Small intestine (tissue), 7 donors: ENCODE data around the gene CCL5. TPM values are rescaled to one million over a fixed set of nuclear protein-coding genes. Genes with fewer than 3 reads are reported as not detected.

ENCODE experiments used
- DNase-seq, 2 donors: peaks; one replicate each; pipeline versions ENCODE4 v3.0.0 to v3.0.0-alpha.2; 2013
- FAIRE-seq: peaks from 2 replicates; lab custom pipeline; 2012; peaks lifted over from hg19 to GRCh38; lab: Jason Lieb, UNC
- H3K27ac ChIP-seq, 3 donors: one replicate each; pipeline ENCODE4 v1.5.1; 2013; ENCODE audit warnings: low read length in 2 of 3, mild to moderate bottlenecking in 2 of 3, control low read depth in 1 of 3, inconsistent platforms in 1 of 3, low read depth in 1 of 3, moderate library complexity in 1 of 3
- H3K27me3 ChIP-seq, 3 donors: one replicate each; pipeline ENCODE4 v1.6.1; 2013; ENCODE audit warnings: low read length in 3 of 3, inconsistent platforms in 1 of 3; ENCODE audit not compliant: control insufficient read depth in 3 of 3, insufficient read depth in 3 of 3
- H3K36me3 ChIP-seq, 3 donors: one replicate each; pipeline ENCODE4 v1.6.1; 2013; ENCODE audit warnings: low read length in 3 of 3, inconsistent platforms in 1 of 3, low read depth in 1 of 3, mild to moderate bottlenecking in 1 of 3, moderate library complexity in 1 of 3; ENCODE audit not compliant: control insufficient read depth in 3 of 3, insufficient read depth in 2 of 3
- H3K4me1 ChIP-seq, 3 donors: one replicate each; pipeline ENCODE4 v1.6.1; 2013; ENCODE audit warnings: low read length in 2 of 3, inconsistent platforms in 1 of 3, low read depth in 1 of 3, mild to moderate bottlenecking in 1 of 3, moderate library complexity in 1 of 3; ENCODE audit not compliant: control insufficient read depth in 3 of 3, insufficient read depth in 2 of 3
- H3K4me3 ChIP-seq, 3 donors: one replicate each; pipeline ENCODE4 v1.5.1; 2013; ENCODE audit warnings: low read length in 3 of 3, control low read depth in 1 of 3, inconsistent platforms in 1 of 3, low read depth in 1 of 3, mild to moderate bottlenecking in 1 of 3, moderate library complexity in 1 of 3
- H3K9me3 ChIP-seq, 2 donors: one replicate each; pipeline ENCODE4 v1.6.1; 2013; ENCODE audit warnings: low read depth in 1 of 2, low read length in 1 of 2; ENCODE audit not compliant: control insufficient read depth in 2 of 2, insufficient read depth in 1 of 2
- WGBS, 3 donors: extraction: QIAGEN DNeasy Blood & Tissue Kit; methylation state at CpG; one replicate each; pipeline ENCODE4 v1.1.7; 2013; 5-methylcytosine and 5-hydroxymethylcytosine counted together
- polyA plus RNA-seq, 4 donors: library from polyadenylated mRNA; stranded (reverse) in 3 of 4; unstranded in 1 of 4; fragments of 200-250 nt in 3 of 4; fragments of 120-200 nt in 1 of 4; gene quantifications; one replicate each; pipeline versions ENCODE4 v1.2.1 to v1.2.3, GENCODE V29; 2013
- donor health status: healthy with polysubstance abuse.
- donor health status: control.
- donor health status: control.
- donor health status: Bipolar disorder and iron deficiency.
- donor health status: healthy.

CCL5 gene
- polyA plus RNA-seq, 4 donors: 4.0 to 44.0 (median 6.3) TPM

DNA sequence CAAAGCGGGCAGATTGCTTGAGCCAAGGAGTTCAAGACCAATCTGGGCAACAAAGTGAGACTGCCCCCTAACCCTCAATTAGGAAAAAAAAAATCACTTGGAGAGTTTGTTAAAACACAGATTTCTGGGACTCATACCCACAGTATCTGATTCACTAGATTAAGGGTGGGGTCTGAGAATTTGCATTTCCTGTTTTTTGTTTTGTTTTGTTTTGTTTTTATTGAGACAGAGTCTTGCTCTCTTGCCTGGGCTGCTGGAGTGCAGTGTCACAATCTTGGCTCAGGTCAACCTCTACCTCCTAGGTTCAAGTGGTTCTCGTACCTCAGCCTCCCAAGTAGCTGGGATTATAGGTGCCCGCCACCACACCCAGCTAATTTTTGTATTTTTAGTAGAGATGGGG lies 12.6 kb downstream of the CCL5 start:
- FAIRE-seq (no peak), DNase-seq (no peak)
- Histone ChIP-seq H3K36me3 (no peaks in the 10 kb centered on the region), H3K27me3 (no peaks in the 10 kb centered on the region), H3K4me3 (no peak overlapping the region), H3K27ac (no peak overlapping the region), H3K4me1 (peaks cover 0 to 14% (median 0%) of the 10 kb centered on the region in 3 donors), H3K9me3 (no peaks in the 10 kb centered on the region)
- 97 to 100% (median 98%) methylated on average over 3 of the region's 3 CpGs for WGBS, 3 donors

DNA sequence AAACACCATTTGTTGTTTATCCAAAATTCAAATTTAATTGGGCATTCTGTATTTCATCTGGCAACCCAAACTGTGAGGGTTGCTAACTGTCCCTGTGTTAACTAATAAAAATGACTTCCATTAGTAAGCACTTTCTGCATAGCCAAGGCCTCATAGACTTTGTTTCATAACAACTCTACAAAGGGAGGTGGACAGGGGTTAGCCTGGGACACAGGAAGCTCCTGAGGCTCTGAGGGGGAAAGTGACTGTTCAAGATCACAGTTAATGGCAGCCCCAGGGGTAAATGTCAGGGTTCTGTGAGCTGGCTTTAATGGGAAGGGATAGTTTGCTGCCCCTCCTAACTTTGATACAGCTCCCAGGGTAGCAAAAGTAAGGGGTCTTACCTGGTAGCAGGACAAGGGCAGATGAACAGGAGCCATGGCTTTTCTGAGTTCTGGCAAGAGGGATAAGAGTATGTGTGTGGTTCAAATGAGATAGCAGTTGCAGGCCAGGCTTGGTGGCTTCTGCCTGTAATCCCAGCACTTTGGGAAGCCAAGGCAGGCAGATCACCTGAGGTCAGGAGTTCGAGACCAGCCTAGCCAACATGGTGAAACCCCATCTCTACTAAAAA lies 13.7 kb downstream of the CCL5 start:
- no peak overlapping the region for H3K4me3 ChIP-seq
- H3K27me3 ChIP-seq: no peaks in the 10 kb centered on the region
- H3K27ac ChIP-seq: no peak overlapping the region
- DNase-seq: peak in 1 of 2 donors; percentile 65
- no peaks in the 10 kb centered on the region for H3K9me3 ChIP-seq
- FAIRE-seq: no peak
- peaks cover 0 to 14% (median 0%) of the 10 kb centered on the region in 3 donors for H3K4me1 ChIP-seq
- no peaks in the 10 kb centered on the region for H3K36me3 ChIP-seq
- WGBS, 3 donors: 84 to 100% (median 100%) methylated on average over 1 of the region's 1 CpG

DNA sequence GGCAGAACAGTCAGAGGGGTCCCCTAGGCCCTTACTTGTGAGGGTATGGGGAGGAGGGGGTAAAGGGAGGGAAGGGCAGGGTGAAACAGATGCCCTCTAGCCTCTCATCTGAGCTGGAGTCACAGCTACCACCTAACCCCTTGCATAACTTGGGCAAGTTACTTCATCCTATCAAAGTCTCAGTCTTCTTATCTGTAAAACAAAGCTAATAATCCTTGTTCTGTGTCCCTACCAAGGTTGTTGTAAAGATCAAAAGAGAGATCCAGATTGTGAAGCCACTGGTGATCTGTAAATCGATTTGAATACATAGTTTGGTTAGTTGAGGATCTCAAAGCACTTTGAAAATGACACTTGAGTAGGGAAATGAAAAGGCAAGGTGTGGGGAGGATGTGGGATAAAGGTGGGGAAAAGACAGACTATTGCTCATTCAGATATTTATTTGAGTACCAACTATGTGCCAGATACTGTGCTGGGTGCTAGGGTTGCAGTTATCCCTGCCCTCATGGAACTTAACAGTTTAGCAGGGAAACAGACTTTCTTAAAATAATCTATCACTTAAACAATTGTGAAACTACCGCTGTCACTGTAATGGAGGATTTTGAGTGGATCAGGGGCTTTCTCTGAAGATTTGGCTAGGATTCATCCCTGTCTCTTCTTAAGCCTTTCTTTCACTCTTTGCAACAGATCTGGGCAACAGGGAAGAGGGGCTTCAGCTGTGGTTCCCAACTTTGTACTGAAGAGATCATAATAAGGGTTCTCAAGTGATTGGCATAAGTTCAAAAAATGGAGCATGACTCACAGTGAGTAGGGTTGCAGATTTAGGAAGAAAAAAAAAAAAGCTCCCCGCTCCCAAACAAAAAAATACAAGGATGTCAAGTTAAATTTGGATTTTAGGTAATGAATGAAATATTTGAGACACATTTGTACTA lies 14.5 kb downstream of the CCL5 start:
- Histone ChIP-seq H3K4me1 (peaks cover 0 to 14% (median 0%) of the 10 kb centered on the region in 3 donors), H3K27me3 (no peaks in the 10 kb centered on the region), H3K36me3 (no peaks in the 10 kb centered on the region), H3K4me3 (no peak overlapping the region), H3K27ac (no peak overlapping the region), H3K9me3 (no peaks in the 10 kb centered on the region)
- DNase-seq: no peak
- no peak for FAIRE-seq
- 48 to 64% (median 62%) methylated on average over 3 of the region's 3 CpGs for WGBS, 3 donors

DNA sequence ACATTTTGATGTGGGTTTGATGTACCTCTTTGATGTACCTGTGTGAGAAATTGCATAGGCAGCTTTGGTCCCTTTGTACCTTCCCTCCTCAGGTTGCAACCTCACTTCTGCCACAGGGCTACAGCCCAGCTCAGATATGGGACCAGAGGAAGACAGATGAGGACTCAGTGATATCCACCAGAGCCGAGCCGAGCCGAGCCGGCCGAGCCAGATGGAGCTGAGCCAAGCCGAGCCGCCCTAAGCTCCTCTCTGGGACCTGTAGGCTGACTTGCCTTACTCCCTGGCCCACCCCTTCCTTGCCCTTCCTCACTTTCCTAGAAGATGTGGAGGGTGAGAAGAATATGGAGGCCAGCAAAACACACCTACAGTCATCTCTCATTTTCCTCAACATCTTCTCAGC lies 15.3 kb downstream of the CCL5 start:
- 87 to 90% (median 88%) methylated on average over 7 of the region's 7 CpGs for WGBS, 3 donors
- DNase-seq: no peak
- Histone ChIP-seq H3K4me1 (peaks cover 0 to 14% (median 0%) of the 10 kb centered on the region in 3 donors), H3K27me3 (no peaks in the 10 kb centered on the region), H3K36me3 (no peaks in the 10 kb centered on the region), H3K9me3 (no peaks in the 10 kb centered on the region), H3K27ac (no peak overlapping the region), H3K4me3 (no peak overlapping the region)
- no peak for FAIRE-seq

DNA sequence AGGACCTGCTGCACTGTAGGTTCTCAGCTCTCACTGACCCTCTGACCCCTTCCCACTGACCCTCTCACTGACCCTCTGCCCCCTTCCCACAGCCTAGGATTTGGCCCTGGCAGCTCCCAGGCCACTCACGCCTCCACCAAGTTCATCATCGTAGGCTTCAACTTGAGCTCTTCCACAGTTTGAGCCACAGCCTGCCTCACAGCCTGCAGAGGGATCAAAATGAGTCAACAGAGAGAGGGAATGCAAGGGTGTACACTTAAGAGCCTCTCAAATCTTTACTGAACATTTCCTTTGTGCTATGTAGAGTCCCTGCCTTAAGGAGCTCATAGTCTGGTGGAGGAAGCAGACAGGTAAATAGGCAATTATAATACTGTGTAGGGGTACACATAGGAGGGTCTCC lies 23.6 kb downstream of the CCL5 start:
- H3K27ac ChIP-seq: no peak overlapping the region
- no peak for FAIRE-seq
- no peak for DNase-seq
- H3K4me3 ChIP-seq: no peak overlapping the region
- no peaks in the 10 kb centered on the region for H3K27me3 ChIP-seq
- H3K4me1 ChIP-seq: no peaks in the 10 kb centered on the region
- peaks cover 0 to 5% (median 0%) of the 10 kb centered on the region in 3 donors for H3K36me3 ChIP-seq
- H3K9me3 ChIP-seq: no peaks in the 10 kb centered on the region
- 86 to 98% (median 92%) methylated on average over 2 of the region's 2 CpGs for WGBS, 3 donors

DNA sequence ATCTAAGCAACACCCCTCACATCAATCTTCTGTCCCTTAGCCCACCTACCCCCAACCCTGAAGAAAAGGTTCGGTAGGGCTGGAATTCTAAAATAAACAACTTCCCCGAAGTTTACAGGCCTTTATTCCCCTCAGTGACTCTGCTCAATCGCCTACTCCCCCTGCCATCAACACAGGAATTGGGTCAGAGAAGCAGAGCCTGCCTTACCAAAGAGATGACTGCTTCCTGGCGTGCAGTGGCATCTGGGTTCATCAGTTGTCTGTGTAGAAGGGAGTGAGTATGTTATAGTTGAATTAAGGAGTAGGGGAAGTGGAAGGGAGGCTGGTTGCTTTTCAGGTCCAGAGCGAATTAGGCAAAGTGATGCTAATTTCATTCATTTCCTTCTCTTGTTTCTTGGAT lies 24.2 kb downstream of the CCL5 start:
- 71 to 78% (median 72%) methylated on average over 5 of the region's 5 CpGs for WGBS, 3 donors
- H3K27ac ChIP-seq: no peak overlapping the region

DNA sequence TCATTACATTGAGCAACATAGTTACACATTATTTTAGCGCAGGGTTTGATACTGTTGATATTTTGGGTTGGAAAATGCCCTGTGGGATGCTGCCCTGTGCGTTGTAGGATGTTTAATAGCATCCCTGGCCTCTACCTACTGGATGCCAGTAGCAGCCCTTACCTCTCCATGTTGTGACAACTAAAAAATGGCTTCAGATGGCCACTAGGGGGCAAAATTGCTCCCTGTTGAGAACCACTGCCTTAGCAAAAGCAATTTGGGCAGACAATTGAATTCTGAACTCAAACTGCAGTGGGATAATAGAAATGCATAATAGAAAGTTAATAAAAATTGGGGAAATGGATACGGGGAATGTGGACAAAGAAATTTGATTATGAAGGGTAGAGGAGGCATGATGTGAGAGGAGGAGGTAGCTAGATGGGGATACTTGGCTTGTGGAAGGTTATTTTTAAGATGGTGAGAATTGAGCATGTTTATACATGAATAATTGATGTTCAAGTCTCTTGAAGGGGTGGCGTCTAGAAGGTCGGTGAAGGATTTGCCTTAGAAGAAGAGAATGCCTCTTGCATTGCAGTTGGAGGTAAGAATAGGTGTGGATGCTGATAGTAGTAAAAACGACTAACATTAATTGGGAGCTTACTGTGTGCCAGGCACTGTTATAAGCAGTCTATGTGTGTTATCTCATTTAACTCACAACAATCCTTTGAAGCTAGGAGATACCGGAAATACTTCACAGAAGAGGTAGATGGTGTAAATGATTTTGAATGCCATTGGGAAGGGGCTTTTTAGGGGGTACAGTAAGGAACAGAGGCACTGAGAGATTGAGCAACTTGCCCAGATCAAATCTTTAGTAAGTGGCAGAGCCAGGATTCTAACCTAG lies 30.5 kb downstream of the CCL5 start:
- H3K27me3 ChIP-seq: no peaks in the 10 kb centered on the region
- no peak overlapping the region for H3K27ac ChIP-seq
- no peaks in the 10 kb centered on the region for H3K9me3 ChIP-seq
- FAIRE-seq (no peak), DNase-seq (peak; percentile 77 to 78)
- 64 to 69% (median 67%) methylated on average over 7 of the region's 7 CpGs for WGBS, 3 donors
- H3K4me3 ChIP-seq: no peak overlapping the region
- H3K4me1 ChIP-seq: peaks cover 0 to 10% (median 0%) of the 10 kb centered on the region in 3 donors
- peaks cover 2 to 18% (median 10%) of the 10 kb centered on the region in 3 donors for H3K36me3 ChIP-seq

More for the DNA sequence above, 24.2 kb downstream of the CCL5 start:
- FAIRE-seq (no peak), DNase-seq (no peak)
- Histone ChIP-seq H3K4me1 (no peaks in the 10 kb centered on the region), H3K27me3 (no peaks in the 10 kb centered on the region), H3K9me3 (no peaks in the 10 kb centered on the region), H3K36me3 (peaks cover 0 to 5% (median 0%) of the 10 kb centered on the region in 3 donors), H3K4me3 (no peak overlapping the region)
